Activated T-cell treated with anti-CD3 and anti-CD28 coated beads for 1 hour (primary cell): ENCODE measurements around the gene PITPNB.

Experiments used
- DNase-seq: peaks from one replicate; pipeline ENCODE4 v3.0.0-alpha.2; 2020; ENCODE audit warnings: low read depth

Gene PITPNB

GRCh38 chr22:27829620-27830019, 89.4 kb downstream of the PITPNB start:
- no peak for DNase-seq

GRCh38 chr22:27827604-27828587, 91.2 kb downstream of the PITPNB start:
- no peak for DNase-seq

- no peak for DNase-seq
These were observed 93.9 kb downstream of the PITPNB start for GRCh38 chr22:27825174-27825573.

GRCh38 chr22:27823221-27823620, 95.8 kb downstream of the PITPNB start:
- DNase-seq: no peak

GRCh38 chr22:27820896-27821866, 97.9 kb downstream of the PITPNB start:
- DNase-seq: no peak

- DNase-seq: no peak
These were observed 102.5 kb downstream of the PITPNB start for GRCh38 chr22:27816552-27816951.

- no peak for DNase-seq
These were observed 103.1 kb downstream of the PITPNB start for GRCh38 chr22:27815826-27816530.

- no peak for DNase-seq
These were observed 104.1 kb downstream of the PITPNB start for GRCh38 chr22:27814993-27815392.

GRCh38 chr22:27811778-27812177, 107.3 kb downstream of the PITPNB start:
- no peak for DNase-seq

GRCh38 chr22:27810609-27811151, 108.4 kb downstream of the PITPNB start:
- no peak for DNase-seq

GRCh38 chr22:27809700-27810608, 109.1 kb downstream of the PITPNB start:
- no peak for DNase-seq

GRCh38 chr22:27809226-27809603, 109.8 kb downstream of the PITPNB start:
- no peak for DNase-seq

GRCh38 chr22:27808451-27809225, 110.4 kb downstream of the PITPNB start:
- no peak for DNase-seq

GRCh38 chr22:27805841-27806240, 113.2 kb downstream of the PITPNB start:
- DNase-seq: no peak

- peak; percentile 32 for DNase-seq
These were observed 114.4 kb downstream of the PITPNB start for GRCh38 chr22:27804470-27805297.

GRCh38 chr22:27803841-27804415, 115.1 kb downstream of the PITPNB start:
- no peak for DNase-seq

- DNase-seq: no peak
These were observed 116.5 kb downstream of the PITPNB start for GRCh38 chr22:27802346-27803073.
